Mesothelial cell of epicardium (in vitro differentiated cells): ENCODE results near the gene LRRC8C. TPM values are rescaled to one million over a fixed set of nuclear protein-coding genes. Genes with fewer than 3 reads are reported as not detected.

Experiments
- DNase-seq, 2 experiments: peaks; one replicate each; pipeline ENCODE4 v3.0.0; 2021; ENCODE audit warnings: low spot score in 2 of 2; ENCODE audit not compliant: unreplicated experiment in 2 of 2
- H3K27ac Mint-ChIP-seq: 2 replicates; pipeline ENCODE4 v1.8.0; 2021; ENCODE audit warnings: mixed read lengths
- H3K27me3 Mint-ChIP-seq: 2 replicates; pipeline ENCODE4 v1.8.0; 2021; ENCODE audit warnings: low read depth, mixed read lengths
- H3K36me3 Mint-ChIP-seq: 2 replicates; pipeline ENCODE4 v1.8.0; 2021; ENCODE audit warnings: mixed read lengths
- H3K4me1 Mint-ChIP-seq: 2 replicates; pipeline ENCODE4 v1.8.0; 2021; ENCODE audit warnings: mixed read lengths
- H3K4me3 Mint-ChIP-seq: 2 replicates; pipeline ENCODE4 v1.8.0; 2021; ENCODE audit warnings: mild to moderate bottlenecking, moderate library complexity, mixed read lengths
- H3K9me3 Mint-ChIP-seq: 2 replicates; pipeline ENCODE4 v1.8.0; 2021; ENCODE audit warnings: mixed read lengths
- CTCF ChIP-seq: fragments of 200-600 bp; sonication (generic); IDR thresholded peaks from one replicate; pipeline ENCODE4 v1.5.0; 2021; ENCODE audit warnings: antibody characterized with exemption; ENCODE audit not compliant: unreplicated experiment
- total RNA-seq: library from RNA; stranded (reverse); gene quantifications from 3 replicates; pipeline ENCODE4 v1.2.1, GENCODE V29; 2021

LRRC8C gene
- total RNA-seq, 1 donor from 2014 or later, result 1.3 TPM

GRCh38 chr1:89667691-89668090 is 34.8 kb downstream of the LRRC8C start:
- no peaks in the 10 kb centered on the region for H3K27me3 Mint-ChIP-seq
- H3K4me1 Mint-ChIP-seq, result no peaks in the 10 kb centered on the region
- H3K9me3 Mint-ChIP-seq, result peaks cover 11% of the 10 kb centered on the region
- no peak for DNase-seq
- H3K4me3 Mint-ChIP-seq, result no peak overlapping the region
- no peak for TF ChIP-seq CTCF
- no peak overlapping the region for H3K27ac Mint-ChIP-seq
- H3K36me3 Mint-ChIP-seq, result no peaks in the 10 kb centered on the region

GRCh38 chr1:89668961-89669360 is 36.0 kb downstream of the LRRC8C start:
- no peaks in the 10 kb centered on the region for H3K4me1 Mint-ChIP-seq
- H3K27ac Mint-ChIP-seq, result no peak overlapping the region
- H3K4me3 Mint-ChIP-seq, result no peak overlapping the region
- no peak for TF ChIP-seq CTCF
- H3K27me3 Mint-ChIP-seq, result no peaks in the 10 kb centered on the region
- H3K9me3 Mint-ChIP-seq, result peaks cover 7% of the 10 kb centered on the region
- DNase-seq, result no peak
- no peaks in the 10 kb centered on the region for H3K36me3 Mint-ChIP-seq

GRCh38 chr1:89669441-89669840 is 36.5 kb downstream of the LRRC8C start:
- Mint-ChIP-seq H3K4me1 (no peaks in the 10 kb centered on the region), H3K27me3 (no peaks in the 10 kb centered on the region), H3K4me3 (no peak overlapping the region), H3K36me3 (no peaks in the 10 kb centered on the region), H3K9me3 (peaks cover 2% of the 10 kb centered on the region), H3K27ac (no peak overlapping the region)
- no peak for TF ChIP-seq CTCF
- DNase-seq, result no peak

- Mint-ChIP-seq H3K27me3 (no peaks in the 10 kb centered on the region), H3K27ac (no peak overlapping the region), H3K36me3 (no peaks in the 10 kb centered on the region), H3K9me3 (no peaks in the 10 kb centered on the region), H3K4me3 (no peak overlapping the region), H3K4me1 (no peaks in the 10 kb centered on the region)
- no peak for DNase-seq
- no peak for TF ChIP-seq CTCF
Measured at GRCh38 chr1:89670163-89670562, 37.2 kb downstream of the LRRC8C start.

GRCh38 chr1:89670711-89671110 is 37.8 kb downstream of the LRRC8C start:
- Mint-ChIP-seq H3K27ac (no peak overlapping the region), H3K9me3 (no peaks in the 10 kb centered on the region), H3K27me3 (no peaks in the 10 kb centered on the region), H3K4me3 (no peak overlapping the region), H3K36me3 (no peaks in the 10 kb centered on the region), H3K4me1 (no peaks in the 10 kb centered on the region)
- no peak for DNase-seq
- no peak for TF ChIP-seq CTCF
